AG04450 (cell line): ENCODE measurements around the gene VPS52. TPM values are rescaled to one million over a fixed set of nuclear protein-coding genes. Genes with fewer than 3 reads are reported as not detected.
A peak's percentile ranks its signal among the peaks of the same experiment; 100 is the strongest.

ENCODE experiments used
- CTCF ChIA-PET: fragments of 300-600, 350-600 bp; formaldehyde crosslinking; extraction: SDS; loops from one replicate; lab custom pipeline; 2022; ENCODE audit warnings: antibody characterized with exemption, inconsistent platforms; lab: Charles Lee
- POLR2A ChIA-PET: fragments of 350-600 bp; formaldehyde crosslinking; extraction: SDS; loops from one replicate; lab custom pipeline; 2021; ENCODE audit warnings: antibody characterized with exemption, inconsistent platforms; lab: Yijun Ruan, JAX
- DNase-seq: peaks from one replicate; pipeline ENCODE4 v3.0.0-alpha.2; 2011; ENCODE audit warnings: low read depth, low spot score
- H3K27ac ChIP-seq: one replicate; pipeline ENCODE4 v1.5.1; 2012; ENCODE audit warnings: low read depth, low read length, control low read depth
- H3K27me3 ChIP-seq: one replicate; pipeline ENCODE4 v1.6.0; 2012; ENCODE audit warnings: low read length; ENCODE audit not compliant: control insufficient read depth, insufficient read depth
- H3K4me3 ChIP-seq: 2 replicates; pipeline ENCODE4 v1.5.1; 2011; ENCODE audit warnings: mild to moderate bottlenecking, low read depth, low read length, control low read depth
- H3K9me3 ChIP-seq: 2 replicates; pipeline ENCODE4 v1.5.1; 2012; ENCODE audit warnings: low read length; ENCODE audit not compliant: control insufficient read depth, insufficient read depth
- polyA plus RNA-seq: library from polyadenylated mRNA; depleted of rRNA; stranded (reverse); fragments of >200 nt; gene quantifications from 2 replicates; pipeline ENCODE4 v1.2.3, GENCODE V29; 2011
- TF ChIP-seq, protein P1 (sequence below): IDR thresholded peaks from 2 replicates; pipeline ENCODE4 v1.5.1; 2011; ENCODE audit warnings: low read depth, low read length, control low read depth, inconsistent platforms

The VPS52 gene
- polyA plus RNA-seq, 1 experiment = 58.0 TPM

DNA sequence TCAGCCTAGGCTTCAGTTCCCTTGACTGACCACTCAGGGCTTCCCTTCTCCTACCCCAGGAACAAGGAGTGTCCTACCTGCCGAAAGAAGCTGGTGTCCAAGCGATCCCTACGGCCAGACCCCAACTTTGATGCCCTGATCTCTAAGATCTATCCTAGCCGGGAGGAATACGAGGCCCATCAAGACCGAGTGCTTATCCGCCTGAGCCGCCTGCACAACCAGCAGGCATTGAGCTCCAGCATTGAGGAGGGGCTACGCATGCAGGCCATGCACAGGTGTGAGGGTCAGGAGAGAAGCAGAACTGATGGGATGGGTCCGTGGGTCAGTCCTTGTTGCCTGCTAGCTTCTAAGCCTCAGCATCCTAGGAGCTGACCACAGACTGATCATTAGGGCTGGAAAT lies 61.8 kb downstream of the VPS52 start:
- ChIA-PET POLR2A (no interaction called here), CTCF (interaction anchor here (2.6 to 2.8 kb wide), 2 partner anchors 12 to 38 kb away, joined by 17 to 22 read pairs; no protein-coding TSS in a partner anchor)
- TF ChIP-seq, protein P1, sequence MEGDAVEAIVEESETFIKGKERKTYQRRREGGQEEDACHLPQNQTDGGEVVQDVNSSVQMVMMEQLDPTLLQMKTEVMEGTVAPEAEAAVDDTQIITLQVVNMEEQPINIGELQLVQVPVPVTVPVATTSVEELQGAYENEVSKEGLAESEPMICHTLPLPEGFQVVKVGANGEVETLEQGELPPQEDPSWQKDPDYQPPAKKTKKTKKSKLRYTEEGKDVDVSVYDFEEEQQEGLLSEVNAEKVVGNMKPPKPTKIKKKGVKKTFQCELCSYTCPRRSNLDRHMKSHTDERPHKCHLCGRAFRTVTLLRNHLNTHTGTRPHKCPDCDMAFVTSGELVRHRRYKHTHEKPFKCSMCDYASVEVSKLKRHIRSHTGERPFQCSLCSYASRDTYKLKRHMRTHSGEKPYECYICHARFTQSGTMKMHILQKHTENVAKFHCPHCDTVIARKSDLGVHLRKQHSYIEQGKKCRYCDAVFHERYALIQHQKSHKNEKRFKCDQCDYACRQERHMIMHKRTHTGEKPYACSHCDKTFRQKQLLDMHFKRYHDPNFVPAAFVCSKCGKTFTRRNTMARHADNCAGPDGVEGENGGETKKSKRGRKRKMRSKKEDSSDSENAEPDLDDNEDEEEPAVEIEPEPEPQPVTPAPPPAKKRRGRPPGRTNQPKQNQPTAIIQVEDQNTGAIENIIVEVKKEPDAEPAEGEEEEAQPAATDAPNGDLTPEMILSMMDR = no peak
- Histone ChIP-seq H3K27ac (no peak overlapping the region), H3K27me3 (peaks cover 3% of the 10 kb centered on the region), H3K4me3 (no peak overlapping the region), H3K9me3 (no peaks in the 10 kb centered on the region; the same call in 1 of the 2 replicates)
- no peak for DNase-seq

DNA sequence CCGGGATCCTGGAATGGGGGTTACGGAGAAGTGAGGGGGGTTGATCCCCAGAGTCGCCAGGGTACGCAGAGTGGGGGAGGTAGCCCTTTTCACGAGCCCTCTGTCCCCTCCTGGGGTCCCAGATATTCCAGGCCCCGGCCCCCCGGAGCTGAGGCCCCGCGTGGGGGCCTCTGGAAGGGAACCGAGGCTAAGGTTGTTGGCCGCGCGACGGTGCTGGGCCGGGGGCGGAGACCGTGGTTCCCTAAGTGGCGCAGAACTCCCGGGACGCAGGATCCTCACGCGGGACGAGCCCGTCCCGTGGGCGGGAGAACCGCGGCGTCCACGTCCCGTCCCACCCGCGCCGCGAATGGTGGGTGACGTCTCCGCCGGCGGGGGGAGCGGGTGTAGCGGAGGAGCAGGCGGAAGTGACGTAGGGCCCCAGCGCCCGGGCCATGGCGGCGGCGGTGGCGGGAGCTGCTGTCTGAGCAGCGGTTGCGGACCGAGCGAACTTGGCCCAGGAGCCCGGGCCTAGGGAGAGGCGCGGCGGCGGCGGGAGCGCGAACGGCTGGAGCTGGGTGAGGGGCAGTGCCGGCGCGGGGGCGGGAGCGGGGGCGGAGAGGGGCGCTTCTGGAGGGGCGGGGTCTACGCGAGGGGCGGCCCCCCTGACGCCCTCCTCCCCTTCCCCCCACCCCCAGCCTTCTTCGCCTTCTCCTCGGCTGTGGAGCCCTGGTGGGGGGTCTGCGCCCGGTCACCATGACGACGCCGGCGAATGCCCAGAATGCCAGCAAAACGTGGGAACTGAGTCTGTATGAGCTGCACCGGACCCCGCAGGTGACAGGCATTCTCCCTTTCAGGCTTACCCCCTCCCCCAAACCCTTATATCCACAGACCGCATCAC lies 63.3 kb downstream of the VPS52 start, which contains the start of gene RING1:
Gene RING1 (plus strand): TSS at position 410 of the 877 bp plus-strand sequence. CDS start 323 bp downstream, at position 733.
- ChIA-PET POLR2A (interaction anchor here (0.5 to 2.3 kb wide), 10 partner anchors 9 to 265 kb away, joined by 3 to 13 read pairs (median 4); partner anchors contain the start of genes RPS18 and VPS52), CTCF (interaction anchor here (0.8 to 2.8 kb wide), 4 partner anchors 11 to 224 kb away, joined by 3 to 22 read pairs (median 10); no protein-coding TSS in a partner anchor)
- H3K27ac ChIP-seq = peak within 1 kb of the TSS; percentile 91
- TF ChIP-seq, protein P1 = no peak
- DNase-seq = no peak
- H3K27me3 ChIP-seq = no peaks in the 10 kb centered on the region
- H3K4me3 ChIP-seq = peak within 1 kb of the TSS; percentile 78
- H3K9me3 ChIP-seq = no peaks in the 10 kb centered on the region; the same call in 1 of the 2 replicates

DNA sequence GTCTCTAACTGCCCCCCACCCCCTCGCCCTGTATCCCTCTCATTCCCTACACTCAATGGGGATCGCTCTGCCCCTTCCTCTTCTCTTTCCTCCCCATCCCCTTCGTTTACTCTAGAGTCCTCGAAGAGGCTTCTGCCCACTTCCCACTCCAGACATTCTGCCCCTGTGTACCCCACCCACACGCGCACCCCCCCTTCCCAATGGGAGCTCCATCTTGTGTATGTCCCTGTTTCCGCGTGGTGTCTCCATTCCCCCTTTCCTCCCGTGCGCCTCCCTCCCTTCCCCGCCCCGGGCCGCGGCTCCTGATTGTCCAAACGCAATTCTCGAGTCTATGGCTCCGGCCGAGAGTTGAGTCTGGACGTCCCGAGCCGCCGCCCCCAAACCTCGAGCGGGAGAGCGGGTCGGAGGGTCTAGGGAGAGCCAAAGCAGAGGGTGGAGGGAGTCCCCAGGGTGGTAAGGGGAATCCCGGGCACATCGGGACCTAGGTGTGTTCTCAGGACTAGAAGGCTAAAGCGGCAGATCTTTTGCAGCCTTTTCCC lies 64.1 kb downstream of the VPS52 start:
- H3K4me3 ChIP-seq = peak overlapping the region; percentile 78
- ChIA-PET CTCF (interaction anchor here (2.6 kb wide), 1 partner anchor 41 kb away, joined by 22 read pairs; no protein-coding TSS in a partner anchor), POLR2A (interaction anchor here (0.6 to 2.3 kb wide), 6 partner anchors 10 to 264 kb away, joined by 3 to 13 read pairs (median 4); partner anchors contain the start of genes RPS18 and VPS52)
- no peak for DNase-seq
- no peaks in the 10 kb centered on the region for H3K27me3 ChIP-seq
- H3K27ac ChIP-seq = peak overlapping the region; percentile 91
- TF ChIP-seq, protein P1 = no peak
- H3K9me3 ChIP-seq = no peaks in the 10 kb centered on the region; the same call in 1 of the 2 replicates

DNA sequence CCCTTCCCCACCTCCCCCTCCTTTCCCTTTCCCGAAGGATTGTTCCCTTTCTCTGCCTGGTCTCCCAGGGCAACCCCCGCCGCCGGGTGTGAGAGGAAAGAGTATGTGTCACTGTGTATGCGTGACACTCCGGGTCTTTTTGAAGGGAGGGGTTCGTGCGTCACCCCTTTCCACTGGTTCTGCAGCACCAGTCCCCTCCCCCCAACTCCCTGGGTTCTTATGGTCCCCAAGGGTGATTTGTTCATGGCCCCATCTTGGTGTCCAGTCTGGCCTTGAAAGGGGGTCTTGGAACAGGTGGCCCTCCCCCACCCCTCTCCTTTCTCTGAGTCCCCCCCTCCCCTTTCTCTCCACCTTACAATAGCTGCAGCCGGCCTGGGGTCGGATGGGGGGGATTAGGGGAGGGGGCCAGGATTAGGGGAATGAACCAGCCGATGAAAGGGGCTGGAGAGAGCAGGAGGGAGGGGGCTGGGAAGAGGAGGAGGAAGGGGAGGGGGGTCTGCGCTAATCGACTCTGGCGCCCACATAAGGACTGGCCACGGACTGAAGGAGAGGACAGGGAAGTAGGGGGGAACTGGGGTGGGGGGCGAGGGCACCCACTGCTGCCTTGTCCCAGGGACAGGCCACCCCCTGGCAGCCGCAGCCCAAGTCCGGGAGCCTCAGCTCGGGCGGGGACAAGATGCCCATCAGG lies 64.7 kb downstream of the VPS52 start:
- TF ChIP-seq, protein P1 = no peak
- Histone ChIP-seq H3K9me3 (no peaks in the 10 kb centered on the region; the same call in 1 of the 2 replicates), H3K27ac (peak overlapping the region; percentile 57), H3K4me3 (peak overlapping the region; percentile 78), H3K27me3 (no peaks in the 10 kb centered on the region)
- POLR2A ChIA-PET = interaction anchor here (1.0 to 2.3 kb wide), 3 partner anchors 65 to 264 kb away, joined by 3 to 13 read pairs (median 3); partner anchors contain the start of genes RPS18 and VPS52
- DNase-seq = no peak
- CTCF ChIA-PET = interaction anchor here (2.6 kb wide), 1 partner anchor 41 kb away, joined by 22 read pairs; no protein-coding TSS in a partner anchor
